ENCODE measurements around the gene NAP1L4. TPM values are rescaled to one million over a fixed set of nuclear protein-coding genes. Genes with fewer than 3 reads are reported as not detected.
A peak's percentile ranks its signal among the peaks of the same experiment; 100 is the strongest.
"Not testable (repeated sequence)": the region's sequence is repeated elsewhere in the genome, so short reads cannot be mapped to it uniquely, and the experiment has no call there.

Gene NAP1L4
- total RNA-seq, 1 donor from 2014 or later = 168 TPM

DNA sequence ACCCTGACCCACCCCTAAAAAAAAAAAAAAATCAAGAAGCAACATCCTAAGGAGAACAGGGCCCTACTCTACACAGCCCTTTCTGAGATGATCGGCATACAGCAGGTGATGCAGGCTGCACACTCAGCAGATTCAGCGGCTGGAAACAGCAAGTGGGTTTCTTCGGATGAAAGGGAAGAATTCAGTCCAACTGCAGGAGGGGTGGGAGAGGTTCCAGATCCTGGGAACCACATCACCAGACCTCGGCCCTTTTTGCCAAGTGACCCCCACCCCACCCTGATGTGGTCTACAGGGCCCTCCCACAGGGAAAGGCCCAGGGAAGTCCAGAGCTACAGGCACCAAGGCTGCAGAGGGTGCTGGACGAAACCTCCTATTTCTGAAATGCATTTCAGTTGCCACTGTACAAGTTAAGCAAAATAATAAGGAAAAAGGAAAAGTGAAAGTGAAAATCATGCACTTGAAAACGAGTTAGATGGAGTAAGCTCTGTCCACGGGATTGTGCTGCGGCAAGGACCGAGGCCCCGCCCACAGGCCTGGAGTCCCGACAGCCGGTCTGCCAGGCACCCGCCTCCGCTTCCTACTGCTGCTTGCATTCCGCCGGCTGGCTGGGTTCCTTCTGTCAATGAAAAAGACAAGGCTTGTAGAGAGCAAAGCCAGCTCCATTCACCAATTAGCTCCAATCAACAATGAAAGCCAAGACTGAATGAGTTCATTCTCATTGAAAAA, 46.9 kb downstream of the NAP1L4 start:
- DNase-seq (ENCODE audit: missing footprints) (peak; percentile 96), ATAC-seq (peak; percentile 89)
- intact Hi-C loops (cut with DNase I) = no loop called here

DNA sequence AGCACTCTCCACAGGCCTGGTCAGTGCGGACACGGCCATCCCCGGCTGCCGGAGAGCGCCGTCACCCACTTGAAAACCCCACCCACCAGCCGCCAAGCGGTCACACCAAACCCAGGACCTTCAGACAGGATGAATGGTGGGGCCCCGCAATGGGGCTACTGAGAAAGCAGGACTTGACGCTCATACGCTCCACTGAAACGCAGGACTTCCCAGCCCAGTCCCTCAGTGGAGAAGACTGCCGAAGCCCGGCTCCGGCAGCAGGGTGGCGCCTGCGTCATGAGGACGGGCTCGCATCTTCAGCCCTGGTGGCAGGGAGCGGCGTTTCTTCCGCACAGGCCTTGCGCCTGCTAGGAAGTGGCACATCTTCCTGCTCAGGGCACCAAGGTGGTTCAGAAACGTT, 47.6 kb downstream of the NAP1L4 start:
- intact Hi-C loops (cut with DNase I) = no loop called here
- ATAC-seq = no peak

GRCh38 chr11:2943711-2944118, 48.4 kb downstream of the NAP1L4 start:
- ATAC-seq (no peak), DNase-seq (ENCODE audit: missing footprints) (no peak)
- intact Hi-C loops (cut with DNase I) = no loop called here

More for the DNA sequence above, 47.6 kb downstream of the NAP1L4 start:
- no peak for DNase-seq (ENCODE audit: missing footprints)

GRCh38 chr11:2942872-2943710, 49.0 kb downstream of the NAP1L4 start:
- ATAC-seq = no peak
- intact Hi-C loops (cut with DNase I) = no loop called here
- no peak for DNase-seq (ENCODE audit: missing footprints)

DNA sequence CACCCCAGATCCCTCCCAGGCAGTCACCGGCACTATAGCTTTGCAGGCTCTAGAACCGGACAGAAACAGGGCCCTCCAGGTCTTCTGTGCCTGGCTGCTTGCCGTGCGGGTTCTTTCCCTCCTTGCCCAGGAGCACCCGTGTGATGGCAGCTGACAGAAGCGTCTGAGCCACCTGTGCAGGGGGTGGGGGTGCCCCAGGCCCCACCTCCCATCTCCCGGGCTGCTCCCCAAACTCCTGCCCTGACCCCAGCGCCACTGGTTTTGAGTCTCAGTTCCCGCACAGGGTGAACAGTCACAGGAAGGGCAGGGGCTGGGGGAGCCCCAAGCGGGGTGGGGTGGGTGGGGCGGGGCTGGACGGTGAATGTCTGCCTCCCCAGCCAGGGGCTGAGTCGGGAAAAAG, 49.7 kb downstream of the NAP1L4 start:
- ATAC-seq = no peak
- intact Hi-C loops (cut with DNase I) = no loop called here
- DNase-seq (ENCODE audit: missing footprints) = no peak

- intact Hi-C loops (cut with DNase I) = no loop called here
- DNase-seq (ENCODE audit: missing footprints) (no peak), ATAC-seq (peak; percentile 15)
Observed at GRCh38 chr11:2940921-2941821, 51.0 kb downstream of the NAP1L4 start.

- DNase-seq (ENCODE audit: missing footprints) (peak; percentile 85), ATAC-seq (peak; percentile 56)
- intact Hi-C loops (cut with DNase I) = no loop called here
Observed at GRCh38 chr11:2940147-2940920, 51.8 kb downstream of the NAP1L4 start.

GRCh38 chr11:2938458-2939418, 53.4 kb downstream of the NAP1L4 start:
- DNase-seq (ENCODE audit: missing footprints); ATAC-seq; intact Hi-C loops (cut with DNase I): not testable (repeated sequence)

DNA sequence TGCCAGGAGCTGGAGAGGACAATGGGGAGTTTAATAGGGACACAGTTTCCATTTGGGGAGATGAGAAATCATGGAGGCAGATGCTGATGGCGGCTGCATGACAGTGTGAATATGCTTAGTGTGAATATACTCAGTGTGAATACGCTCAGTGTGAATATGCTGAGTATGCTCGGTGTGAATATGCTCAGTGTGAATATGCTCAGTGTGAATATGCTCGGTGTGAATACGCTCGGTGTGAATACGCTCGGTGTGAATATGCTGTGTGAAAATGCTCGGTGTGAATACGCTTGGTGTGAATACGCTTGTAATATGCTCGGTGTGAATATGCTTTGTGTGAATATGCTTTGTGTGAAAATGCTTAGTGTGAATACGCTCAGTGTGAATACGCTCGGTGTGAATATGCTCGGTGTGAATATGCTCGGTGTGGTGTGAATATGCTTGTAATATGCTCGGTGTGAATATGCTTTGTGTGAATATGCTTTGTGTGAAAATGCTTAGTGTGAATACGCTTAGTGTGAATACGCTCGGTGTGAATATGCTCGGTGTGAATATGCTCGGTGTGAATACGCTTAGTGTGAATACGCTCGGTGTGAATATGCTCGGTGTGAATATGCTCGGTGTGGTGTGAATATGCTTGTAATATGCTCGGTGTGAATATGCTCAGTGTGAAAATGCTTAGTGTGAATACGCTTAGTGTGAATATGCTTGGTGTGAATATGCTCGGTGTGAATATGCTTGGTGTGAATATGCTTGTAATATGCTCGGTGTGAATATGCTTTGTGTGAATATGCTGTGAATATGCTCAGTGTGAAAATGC, 54.3 kb downstream of the NAP1L4 start:
- DNase-seq (ENCODE audit: missing footprints); ATAC-seq; intact Hi-C loops (cut with DNase I): not testable (repeated sequence)

DNA sequence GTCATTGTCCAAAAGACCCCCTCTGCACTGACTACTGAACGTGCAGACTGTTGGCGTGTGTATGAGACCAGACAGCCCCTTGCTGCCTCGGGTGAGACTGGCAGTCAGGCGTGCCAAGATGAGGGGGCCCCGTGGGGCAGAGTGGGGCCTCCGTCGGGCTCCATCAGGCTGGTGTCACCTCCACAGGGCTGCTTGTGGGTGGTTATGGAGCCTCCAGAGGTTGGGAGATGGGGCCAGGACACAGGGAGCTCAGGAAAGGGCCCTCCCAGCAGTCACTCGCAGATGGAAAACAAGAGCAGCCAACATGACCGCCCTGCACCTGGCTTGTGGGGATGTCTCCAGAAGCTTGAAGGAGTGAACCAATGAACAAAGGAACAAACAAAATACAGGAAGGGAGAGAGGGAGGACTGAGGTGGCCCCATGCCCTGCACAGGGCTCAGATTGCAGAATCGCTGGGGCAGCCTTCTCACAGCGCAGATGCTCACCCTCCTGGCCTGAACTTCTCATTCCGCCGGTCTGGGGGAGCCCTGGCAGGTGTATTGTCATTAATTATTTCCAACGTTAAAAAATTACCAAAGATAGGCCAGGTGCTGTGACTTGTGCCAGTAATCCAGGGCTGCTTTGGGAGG, 57.4 kb downstream of the NAP1L4 start:
- DNase-seq (ENCODE audit: missing footprints) (no peak), ATAC-seq (no peak)
- intact Hi-C loops (cut with DNase I) = loop anchor here (5.0 kb wide), 1 partner anchor 88 kb away; no protein-coding TSS in a partner anchor

DNA sequence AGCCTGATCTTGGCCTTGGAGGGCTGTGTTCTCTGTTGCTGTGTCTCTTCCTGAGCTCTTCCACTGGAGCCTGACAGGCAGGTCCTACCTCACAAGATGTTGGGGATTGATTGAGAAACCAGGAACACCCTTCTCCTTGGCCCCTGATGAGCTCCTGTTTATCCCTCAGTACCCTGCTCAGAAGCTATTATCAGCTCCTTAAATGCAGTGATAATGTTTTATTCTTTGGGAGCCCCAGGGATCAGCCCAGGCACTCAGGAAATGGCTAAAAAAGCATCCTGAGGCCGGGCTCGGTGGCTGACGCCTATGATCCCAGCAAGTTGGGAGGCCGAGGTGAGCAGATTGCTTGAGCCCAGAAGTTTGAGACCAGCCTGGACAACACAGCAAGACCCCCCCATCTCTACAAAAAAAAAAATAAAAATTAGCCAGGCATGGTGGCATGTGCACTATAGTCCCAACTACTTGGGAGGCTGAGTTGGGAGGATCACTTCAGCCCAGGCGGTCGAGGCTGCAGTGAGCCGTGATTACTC, 58.0 kb downstream of the NAP1L4 start:
- intact Hi-C loops (cut with DNase I) = loop anchor here (5.0 kb wide), 1 partner anchor 88 kb away; no protein-coding TSS in a partner anchor
- ATAC-seq (no peak), DNase-seq (ENCODE audit: missing footprints) (no peak)

DNA sequence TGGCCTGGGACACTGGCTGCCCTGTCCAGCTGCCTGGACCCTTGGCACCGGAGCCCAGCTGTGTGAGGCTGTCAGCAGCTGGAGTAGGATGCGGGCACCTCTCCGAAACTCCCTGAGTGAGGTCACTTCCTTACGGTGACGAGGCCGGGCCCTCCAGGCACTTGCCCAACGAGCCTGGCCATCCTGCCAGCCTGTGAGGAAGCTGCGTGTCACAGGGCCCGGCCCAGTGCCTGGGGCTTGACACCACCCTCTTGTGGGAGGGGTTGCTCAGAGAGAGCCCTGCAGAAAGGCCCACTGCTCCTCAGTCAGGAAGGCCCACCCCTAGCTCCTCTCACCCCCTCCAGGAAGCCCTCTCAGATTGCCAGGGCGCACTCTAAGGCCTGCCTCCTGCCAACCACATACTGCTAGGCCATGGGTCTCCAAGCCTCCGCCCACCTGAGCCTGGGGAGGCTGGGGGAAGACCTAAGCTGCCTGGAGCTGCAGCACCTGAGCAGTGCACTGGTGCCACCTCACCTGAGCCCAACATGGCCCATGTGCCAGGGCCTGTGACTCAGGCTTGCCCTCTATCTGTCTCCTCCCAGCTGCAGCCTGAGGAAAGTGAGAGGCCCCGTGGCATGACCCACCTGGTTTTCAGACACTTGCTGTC, 58.6 kb downstream of the NAP1L4 start:
- DNase-seq (ENCODE audit: missing footprints) = peak; percentile 92
- intact Hi-C loops (cut with DNase I) = loop anchor here (5.0 kb wide), 1 partner anchor 89 kb away; no protein-coding TSS in a partner anchor
- peak; percentile 66 for ATAC-seq

DNA sequence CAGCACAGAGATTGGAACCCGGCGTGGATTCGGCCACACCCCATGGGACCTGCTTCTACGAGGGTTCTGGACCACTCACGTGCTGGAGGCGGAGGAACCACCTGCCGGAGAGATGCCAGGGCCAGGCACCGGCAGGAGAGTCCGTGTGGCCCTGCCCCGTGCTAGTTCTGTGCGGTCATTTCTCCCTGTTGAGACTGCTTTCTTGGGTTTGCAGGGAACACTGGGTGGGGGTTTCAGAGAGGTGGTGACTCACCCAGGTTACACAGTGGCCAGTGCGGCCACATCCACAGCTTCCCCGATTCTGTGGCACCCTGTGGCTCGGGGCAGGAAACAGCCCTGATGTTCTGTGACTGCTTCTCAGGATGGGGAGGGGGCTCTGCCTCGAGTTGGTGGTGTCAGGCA, 59.3 kb downstream of the NAP1L4 start:
- intact Hi-C loops (cut with DNase I) = loop anchor here (5.0 kb wide), 1 partner anchor 89 kb away; no protein-coding TSS in a partner anchor

GRCh38 chr11:2931771-2932738, 60.1 kb downstream of the NAP1L4 start:
- ATAC-seq (no peak), DNase-seq (ENCODE audit: missing footprints) (no peak)
- intact Hi-C loops (cut with DNase I) = loop anchor here (5.0 kb wide), 1 partner anchor 90 kb away; no protein-coding TSS in a partner anchor

More for the DNA sequence above, 59.3 kb downstream of the NAP1L4 start:
- DNase-seq (ENCODE audit: missing footprints) = no peak
- ATAC-seq = no peak
